Stimulated activated CD8-positive, alpha-beta memory T cell treated with anti-CD3 and anti-CD28 coated beads, Interleukin-12 subunit alpha, Interleukin-12 subunit beta, amount 100 ng/mL, for 4 hours (primary cell): Measurements from ENCODE around the gene CIRBP.
"Not testable (repeated sequence)": the region's sequence is repeated elsewhere in the genome, so short reads cannot be mapped to it uniquely, and the experiment has no call there.

ENCODE experiments used
- DNase-seq: peaks from one replicate; pipeline ENCODE4 v3.0.0-alpha.2; 2020; ENCODE audit warnings: low read depth

The CIRBP gene

DNA sequence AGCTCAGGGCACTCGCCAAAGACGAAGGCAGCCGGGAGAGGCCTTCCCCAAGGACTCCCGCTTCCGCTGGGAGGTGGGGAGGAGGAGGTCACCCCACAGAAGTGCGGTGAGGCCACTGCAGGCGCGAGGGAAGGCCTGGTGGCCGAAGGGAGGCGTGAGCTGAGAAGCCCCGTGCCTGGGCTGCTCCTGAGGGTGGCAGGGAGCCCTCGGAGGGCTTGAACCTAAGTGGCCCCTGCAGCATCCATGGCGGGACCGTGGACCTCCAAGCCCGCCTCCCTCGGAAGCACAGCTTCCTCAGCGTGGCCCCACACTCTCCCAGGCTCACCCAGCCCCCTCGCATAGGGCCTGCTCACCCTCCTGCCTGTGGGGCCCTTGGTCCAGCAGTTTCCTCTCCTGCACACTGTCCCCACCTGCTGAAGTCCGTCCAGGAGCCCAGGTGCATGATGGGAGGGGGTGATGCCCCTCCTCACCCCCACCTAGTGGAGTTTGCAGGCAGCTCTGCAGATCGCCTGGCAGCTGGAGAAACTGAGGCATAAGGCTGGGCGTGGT, 42.5 kb downstream of the CIRBP start:
- DNase-seq, result no peak

- DNase-seq, result no peak
Measured at GRCh38 chr19:1312767-1313694, 43.9 kb downstream of the CIRBP start.

GRCh38 chr19:1313695-1314613, 44.8 kb downstream of the CIRBP start:
- DNase-seq, result no peak

DNA sequence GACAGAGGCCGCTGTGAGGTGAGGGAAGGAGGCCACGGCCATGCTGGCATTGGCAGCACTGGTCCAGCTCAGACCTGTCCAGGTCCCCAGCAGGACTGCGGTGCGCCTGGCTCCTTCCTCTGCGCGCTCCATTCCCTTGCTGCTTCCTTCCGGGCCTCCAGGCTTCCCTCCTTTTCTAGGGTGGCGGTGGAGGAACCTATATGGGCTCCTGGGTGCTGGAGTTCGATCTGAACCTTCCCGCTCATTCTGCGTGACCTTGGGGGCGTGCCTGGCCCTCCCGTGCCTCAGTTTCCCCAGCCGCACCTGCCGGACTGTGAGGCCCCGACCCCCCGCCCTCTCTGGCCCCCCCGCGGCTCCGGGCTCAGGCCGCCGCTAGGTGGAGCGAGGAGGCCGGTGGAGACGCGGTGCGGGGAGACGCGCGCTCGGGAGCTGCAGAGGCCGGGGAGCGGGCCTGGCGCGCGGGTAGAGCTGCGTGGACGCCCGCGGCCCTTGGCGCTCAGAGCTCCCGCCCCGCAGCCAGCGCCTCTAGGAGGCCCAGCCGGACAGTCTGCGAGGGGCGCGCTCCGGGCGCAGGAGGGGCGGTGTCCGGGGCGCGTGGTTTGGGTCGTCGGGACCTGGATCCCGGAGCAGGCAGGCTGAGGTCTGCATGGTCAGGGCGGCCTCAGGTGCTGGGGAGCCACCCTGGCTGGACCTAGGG, 46.5 kb downstream of the CIRBP start:
- no peak for DNase-seq

DNA sequence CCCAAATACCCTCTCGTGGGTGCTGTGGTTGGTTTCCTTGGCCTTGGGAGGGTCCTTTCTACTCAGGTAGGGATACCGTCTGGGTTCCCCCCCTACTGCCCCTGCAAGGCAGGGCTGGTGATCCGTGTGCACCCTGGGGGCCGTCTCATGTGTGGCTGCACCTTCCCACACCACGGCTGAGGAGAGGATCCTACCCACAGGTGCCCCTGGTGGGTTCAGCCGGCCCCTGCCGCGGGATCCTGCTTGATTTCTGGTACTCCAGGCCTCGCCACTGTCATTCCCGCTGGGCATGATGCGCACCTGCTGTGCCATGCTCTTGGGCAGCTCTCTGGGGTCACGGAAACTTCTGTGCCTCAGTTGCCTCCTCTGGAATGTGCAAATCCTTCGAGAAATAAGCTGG, 47.3 kb downstream of the CIRBP start:
- DNase-seq, result no peak

- DNase-seq, result no peak
Measured at GRCh38 chr19:1317274-1318003, 48.3 kb downstream of the CIRBP start.

DNA sequence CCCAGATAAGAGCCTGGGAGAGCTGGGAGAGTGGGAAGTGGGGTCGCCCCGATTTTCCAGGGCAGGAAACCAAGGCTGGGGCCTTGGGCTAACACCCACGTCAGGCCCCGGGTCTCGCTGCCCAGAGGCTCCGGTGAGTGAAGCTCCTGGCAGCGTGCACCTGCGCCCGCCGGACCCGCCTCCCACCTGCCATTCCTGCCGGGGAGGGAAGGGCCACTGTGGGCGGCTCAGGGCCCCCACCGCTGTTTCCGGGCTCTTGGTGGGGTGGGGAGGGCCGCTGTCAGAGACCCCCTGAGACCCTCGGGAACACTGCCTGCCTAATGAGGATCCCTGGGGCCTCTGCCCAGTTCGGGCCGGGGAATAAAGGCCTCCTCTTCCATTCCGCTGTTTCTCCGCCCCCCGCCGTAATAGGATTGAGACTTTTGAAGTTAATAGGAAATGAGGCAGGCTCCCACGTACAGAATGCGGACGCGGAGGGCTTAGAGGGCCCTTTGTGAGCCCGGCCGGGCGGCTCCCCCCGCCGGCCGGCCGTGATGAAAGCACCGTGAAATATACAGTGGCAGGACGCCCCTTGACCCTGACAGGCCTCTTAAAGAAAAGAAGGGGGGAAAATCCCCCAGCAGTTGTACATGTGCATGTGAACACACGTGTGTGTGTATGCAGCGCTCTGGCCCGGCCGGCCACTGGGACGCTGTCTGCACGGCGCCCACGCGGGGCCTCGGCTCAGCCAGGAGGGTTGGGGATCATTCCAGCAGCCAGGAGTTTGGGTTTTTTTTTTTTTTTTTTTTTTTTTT, 49.7 kb downstream of the CIRBP start:
- no peak for DNase-seq

- DNase-seq, result not testable (repeated sequence)
Measured at GRCh38 chr19:1320282-1320650, 51.1 kb downstream of the CIRBP start.

GRCh38 chr19:1321539-1321938, 52.4 kb downstream of the CIRBP start:
- no peak for DNase-seq

DNA sequence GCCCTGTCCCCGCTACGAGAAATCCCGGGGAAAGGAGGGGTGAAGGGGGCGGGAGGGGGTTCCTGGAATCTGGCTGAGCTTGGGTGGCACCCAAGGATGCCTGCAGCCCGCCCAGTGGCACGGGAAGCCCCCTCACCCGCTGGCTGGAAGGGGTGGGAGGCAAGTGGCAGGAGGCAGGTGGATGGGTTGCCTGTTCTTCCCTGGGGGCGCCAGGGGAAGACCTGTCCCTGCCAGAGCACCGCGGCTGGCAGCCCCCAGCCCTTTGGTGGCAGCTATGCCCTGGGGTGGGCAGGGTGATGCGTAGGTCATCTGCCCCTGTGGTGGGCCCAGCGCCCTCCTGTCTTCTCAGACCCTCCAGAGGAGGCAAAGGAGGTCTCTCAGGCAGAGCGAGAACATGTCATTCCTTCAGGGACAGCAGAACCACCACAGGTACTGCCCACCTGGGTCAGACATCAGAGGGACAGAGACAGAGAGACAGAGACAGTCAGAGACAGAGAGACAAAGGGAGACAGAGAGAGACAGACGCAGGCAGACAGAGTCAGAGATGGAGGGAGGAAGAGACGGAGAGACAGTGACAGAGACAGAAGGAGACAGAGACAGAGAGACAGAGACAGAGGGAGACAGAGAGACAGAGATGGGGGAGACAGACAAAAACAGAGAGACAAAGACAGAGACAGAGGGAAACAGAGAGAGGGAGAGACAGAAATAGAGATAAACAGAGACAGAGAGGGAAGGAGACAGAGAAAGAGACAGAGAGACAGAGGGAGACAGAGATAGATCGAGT, 53.3 kb downstream of the CIRBP start:
- no peak for DNase-seq

DNA sequence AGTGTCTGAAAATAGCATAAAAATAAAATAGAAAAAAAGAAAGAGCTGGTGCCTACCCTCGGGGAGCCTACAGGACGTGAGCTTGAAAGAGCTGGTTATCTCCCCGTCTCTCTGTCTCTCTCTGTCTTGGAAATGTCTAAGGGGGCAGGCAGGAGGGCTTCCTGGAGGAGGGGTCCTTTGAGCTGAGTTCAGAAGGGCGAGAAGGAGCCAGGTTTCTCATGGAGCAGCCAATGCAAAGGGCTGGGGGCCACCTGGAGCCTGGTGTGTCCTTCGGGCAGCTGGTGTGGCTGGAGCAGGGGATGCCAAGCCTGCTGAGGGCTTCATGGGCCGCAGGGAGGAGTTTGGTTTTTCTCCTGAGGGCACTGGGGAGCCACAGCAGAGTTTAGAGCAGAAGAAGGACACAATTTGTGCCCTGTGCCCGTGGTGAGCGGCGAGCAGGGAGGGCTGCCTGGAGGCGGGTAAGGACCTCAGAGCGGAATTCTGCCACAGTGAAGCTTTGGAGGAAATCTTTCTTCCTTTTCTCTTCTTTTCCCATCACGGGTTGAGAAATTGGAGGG, 55.2 kb downstream of the CIRBP start:
- DNase-seq, result no peak
